A549 (cell line): ENCODE data around the gene ATP8A2. TPM values are rescaled to one million over a fixed set of nuclear protein-coding genes. Genes with fewer than 3 reads are reported as not detected.

ENCODE experiments used
- ATAC-seq, 2 experiments: fragments of 200-7000 bp in 1 of 2; fragments of >200 bp in 1 of 2; cut with Nextera tagmentation in 1 of 2; cut with Tn5 transposase in 1 of 2; 3 replicates each; pipeline versions ENCODE4 v1.8.0 to v1.9.1; 2018 to 2020; ENCODE audit warnings: mild to moderate bottlenecking in 1 of 2, moderate library complexity in 1 of 2
- CTCF ChIA-PET: fragments of 300-600 bp; sonication (Branson Sonifier 250); formaldehyde crosslinking; extraction: SDS; loops from one replicate; lab custom pipeline; 2021; ENCODE audit warnings: antibody characterized with exemption, inconsistent platforms; lab: Yijun Ruan, JAX
- POLR2A ChIA-PET: fragments of 350-600 bp; formaldehyde crosslinking; extraction: SDS; loops from one replicate; lab custom pipeline; 2021; ENCODE audit warnings: antibody characterized with exemption, inconsistent platforms; lab: Yijun Ruan, JAX
- DNase-seq, 2 experiments: peaks; one replicate each; pipeline versions ENCODE4 v3.0.0 to v3.0.0-alpha.2; 2011 to 2016; ENCODE audit warnings: low read depth in 1 of 2, low spot score in 1 of 2
- FAIRE-seq: peaks from 2 replicates; lab custom pipeline; 2011; peaks lifted over from hg19 to GRCh38; lab: Jason Lieb, UNC
- H3K27ac ChIP-seq, 2 experiments: fragments of >200 bp; sonication (Bioruptor Twin); formaldehyde crosslinking; 3 replicates each; pipeline ENCODE4 v1.5.1; 2016 to 2017
- H3K4me1 ChIP-seq: fragments of >200 bp; sonication (Bioruptor Twin); formaldehyde crosslinking; 3 replicates; pipeline ENCODE4 v1.6.1; 2016
- H3K4me2 ChIP-seq: fragments of >200 bp; sonication (Bioruptor Twin); formaldehyde crosslinking; 3 replicates; pipeline ENCODE4 v1.6.1; 2016
- H3K4me3 ChIP-seq: fragments of >200 bp; sonication (Bioruptor Twin); formaldehyde crosslinking; 3 replicates; pipeline ENCODE4 v1.5.1; 2016
- H3K9me3 ChIP-seq: fragments of >200 bp; sonication (Bioruptor Twin); formaldehyde crosslinking; 3 replicates; pipeline ENCODE4 v1.6.1; 2016
- ATOH8 ChIP-seq: fragments of 250-450 bp; sonication (Bioruptor Pico); IDR thresholded peaks from 2 replicates; pipeline ENCODE4 v1.5.0; 2020; ENCODE audit warnings: low read depth, mild to moderate bottlenecking, moderate library complexity
- CBX8 ChIP-seq: fragments of 200-600 bp; sonication (generic); IDR thresholded peaks from 2 replicates; pipeline ENCODE4 v1.6.1; 2016
- CHD4 ChIP-seq: fragments of 200-600 bp; sonication (generic); IDR thresholded peaks from 2 replicates; pipeline ENCODE4 v1.6.1; 2016; ENCODE audit warnings: antibody characterized with exemption, mild to moderate bottlenecking, borderline replicate concordance
- E2F6 ChIP-seq: IDR thresholded peaks from 2 replicates; pipeline ENCODE4 v1.6.1; 2012; ENCODE audit warnings: low read depth, borderline replicate concordance
- ELK1 ChIP-seq: fragments of 150-350 bp; IDR thresholded peaks from 2 replicates; pipeline ENCODE4 v1.6.1; 2014; ENCODE audit warnings: low read depth, mild to moderate bottlenecking, low read length
- EP300 ChIP-seq, 2 experiments: fragments of >200 bp; sonication (Bioruptor Twin); formaldehyde crosslinking; IDR thresholded peaks; 2 replicates in 1 of 2; 3 replicates in 1 of 2; pipeline ENCODE4 v1.6.1; 2016 to 2017
- ESRRA ChIP-seq: fragments of 150-350 bp; IDR thresholded peaks from 2 replicates; pipeline ENCODE4 v1.6.1; 2014; ENCODE audit warnings: mild to moderate bottlenecking, low read length, borderline replicate concordance
- FOSL2 ChIP-seq, 2 experiments: fragments of 450-650 bp in 1 of 2; fragments of >200 bp in 1 of 2; sonication (Bioruptor Twin) in 1 of 2; formaldehyde crosslinking; IDR thresholded peaks; 2 replicates each; pipeline versions ENCODE4 v1.5.0 to v1.6.1; 2016 to 2020; ENCODE audit warnings: mild to moderate bottlenecking in 1 of 2, moderate library complexity in 1 of 2
- GATA3 ChIP-seq: IDR thresholded peaks from 2 replicates; pipeline ENCODE4 v1.6.1; 2012; ENCODE audit warnings: borderline replicate concordance
- HOXA7 ChIP-seq: fragments of 250-450 bp; sonication (Bioruptor Pico); IDR thresholded peaks from 2 replicates; pipeline ENCODE4 v1.5.0; 2020; ENCODE audit warnings: mild to moderate bottlenecking, moderate library complexity
- HOXB13 ChIP-seq: fragments of 250-450 bp; sonication (Bioruptor Pico); IDR thresholded peaks from 2 replicates; pipeline ENCODE4 v1.5.0; 2020; ENCODE audit warnings: low read depth, mild to moderate bottlenecking, moderate library complexity
- HOXB5 ChIP-seq: fragments of 250-450 bp; sonication (Bioruptor Pico); IDR thresholded peaks from 2 replicates; pipeline ENCODE4 v1.5.0; 2020; ENCODE audit warnings: mild to moderate bottlenecking, moderate library complexity
- JUN ChIP-seq, 2 experiments: fragments of >200 bp; sonication (Bioruptor Twin); formaldehyde crosslinking; IDR thresholded peaks; 2 replicates in 1 of 2; 3 replicates in 1 of 2; pipeline ENCODE4 v1.6.1; 2016 to 2017
- JUNB ChIP-seq: fragments of >200 bp; sonication (Bioruptor Twin); formaldehyde crosslinking; IDR thresholded peaks from 2 replicates; pipeline ENCODE4 v1.6.1; 2016
- KDM5A ChIP-seq: fragments of 200-600 bp; sonication (generic); IDR thresholded peaks from 2 replicates; pipeline ENCODE4 v1.6.1; 2016; ENCODE audit warnings: antibody characterized with exemption, mild to moderate bottlenecking
- MAFK ChIP-seq: fragments of 450-650 bp; IDR thresholded peaks from 2 replicates; pipeline ENCODE4 v1.6.1; 2014; ENCODE audit not compliant: partially characterized antibody
- NFE2L2 ChIP-seq: fragments of 150-350 bp; conservative IDR thresholded peaks from 2 replicates; pipeline ENCODE4 v1.6.1; 2014; ENCODE audit warnings: low read length
- NPAS2 ChIP-seq: fragments of 250-450 bp; sonication (Bioruptor Pico); IDR thresholded peaks from 2 replicates; pipeline ENCODE4 v1.8.0; 2022; ENCODE audit warnings: mild to moderate bottlenecking, moderate library complexity, borderline replicate concordance
- PBX3 ChIP-seq: IDR thresholded peaks from 2 replicates; pipeline ENCODE4 v1.6.1; 2012
- PHF8 ChIP-seq: fragments of 200-600 bp; sonication (generic); IDR thresholded peaks from 2 replicates; pipeline ENCODE4 v1.6.1; 2016; ENCODE audit warnings: low read depth, mild to moderate bottlenecking, antibody characterized with exemption, moderate library complexity, borderline replicate concordance
- POLR2A ChIP-seq: IDR thresholded peaks from 2 replicates; pipeline ENCODE4 v1.6.1; 2012; ENCODE audit warnings: mild to moderate bottlenecking, low read length
- POLR2AphosphoS2 ChIP-seq: conservative IDR thresholded peaks from 2 replicates; pipeline ENCODE4 v1.6.1; 2012; ENCODE audit warnings: low read length, improper control_type of control experiment, inconsistent platforms
- RAD21 ChIP-seq, 2 experiments: fragments of >200 bp in 1 of 2; sonication (Bioruptor Twin) in 1 of 2; formaldehyde crosslinking in 1 of 2; IDR thresholded peaks in 1 of 2; conservative IDR thresholded peaks in 1 of 2; 2 replicates in 1 of 2; 3 replicates in 1 of 2; pipeline ENCODE4 v1.6.1; 2012 to 2018; ENCODE audit warnings: inconsistent platforms in 1 of 2
- RFX5 ChIP-seq: fragments of 450-650 bp; IDR thresholded peaks from 2 replicates; pipeline ENCODE4 v1.7.1; 2014; ENCODE audit warnings: antibody characterized with exemption, mild to moderate bottlenecking, moderate library complexity
- SREBF2 ChIP-seq: fragments of 450-650 bp; IDR thresholded peaks from 2 replicates; pipeline ENCODE4 v1.6.1; 2014; ENCODE audit warnings: mild to moderate bottlenecking, moderate library complexity
- USF2 ChIP-seq: fragments of 450-650 bp; IDR thresholded peaks from 2 replicates; pipeline ENCODE4 v1.6.1; 2014; ENCODE audit warnings: antibody characterized with exemption
- ZNF302 ChIP-seq: fragments of 250-450 bp; sonication (Bioruptor Pico); IDR thresholded peaks from 2 replicates; pipeline ENCODE4 v1.9.0; 2021; ENCODE audit warnings: inconsistent platforms, mild to moderate bottlenecking, moderate library complexity
- WGBS: methylation state at CpG from one replicate; pipeline ENCODE4 v1.1.6; 2017; ENCODE audit errors: missing lambda C conversion rate; 5-methylcytosine and 5-hydroxymethylcytosine counted together
- polyA plus RNA-seq, 4 experiments: library from polyadenylated mRNA; depleted of rRNA in 3 of 4; stranded (reverse); fragments of >200 nt; fragmentation: RNase III in 1 of 4; extraction: RNeasy Plus Mini Kit Qiagen cat#74134 plus additional on column Dnase treatment in 1 of 4; gene quantifications; 2 replicates in 3 of 4; 3 replicates in 1 of 4; pipeline ENCODE4 v1.2.3, GENCODE V29; 2011 to 2017

Gene ATP8A2
- polyA plus RNA-seq, 2 of the 4 experiments (the other 2 are of a cell fraction) = 0.03 TPM; not detected in 1

- ChIA-PET CTCF (no interaction called here), POLR2A (no interaction called here)
- no peaks in the 10 kb centered on the region for H3K9me3 ChIP-seq
- 6% methylated on average over 4 of the region's 4 CpGs for WGBS
- DNase-seq (no peak), FAIRE-seq (no peak), ATAC-seq (no peak)
- TF ChIP-seq RFX5 = no peak
- H3K4me1 ChIP-seq = no peaks in the 10 kb centered on the region
- H3K4me3 ChIP-seq = no peak overlapping the region
- H3K27ac ChIP-seq = no peak overlapping the region
- no peak overlapping the region for H3K4me2 ChIP-seq
Observed at GRCh38 chr13:25674371-25674770, 302.6 kb downstream of the ATP8A2 start.

- H3K4me2 ChIP-seq = no peak overlapping the region
- H3K4me3 ChIP-seq = no peak overlapping the region
- H3K9me3 ChIP-seq = no peaks in the 10 kb centered on the region
- ChIA-PET POLR2A (no interaction called here), CTCF (no interaction called here)
- FAIRE-seq (no peak), ATAC-seq (no peak), DNase-seq (no peak)
- no peak for TF ChIP-seq MAFK
- TF ChIP-seq ATOH8 = no peak
- TF ChIP-seq CBX8 = no peak
- no peak for TF ChIP-seq JUN (IDR thresholded peaks at IDR 0.05)
- TF ChIP-seq HOXA7 (CRISPR knock-in tag) = no peak
- TF ChIP-seq EP300 (IDR thresholded peaks at IDR 0.05) = no peak
- 49% methylated on average over 3 of the region's 3 CpGs for WGBS
- H3K27ac ChIP-seq = no peak overlapping the region
- no peaks in the 10 kb centered on the region for H3K4me1 ChIP-seq
Observed at GRCh38 chr13:25675060-25675459, 303.3 kb downstream of the ATP8A2 start.

GRCh38 chr13:25677956-25678355 lies 306.2 kb downstream of the ATP8A2 start:
- FAIRE-seq = no peak
- no peaks in the 10 kb centered on the region for H3K4me1 ChIP-seq
- WGBS = 14% methylated on average over 2 of the region's 2 CpGs
- no peak for TF ChIP-seq NPAS2 (CRISPR knock-in tag)
- no peak for TF ChIP-seq FOSL2 (IDR thresholded peaks at IDR 0.05)
- TF ChIP-seq FOSL2 (CRISPR knock-in tag; IDR thresholded peaks at IDR 0.05) = no peak
- TF ChIP-seq RAD21 (conservative IDR thresholded peaks at IDR 0.05 in 1 of 2, IDR thresholded peaks at IDR 0.05 in 1 of 2) = no peak
- TF ChIP-seq MAFK = no peak
- TF ChIP-seq SREBF2 = no peak
- TF ChIP-seq ATOH8 = no peak
- TF ChIP-seq POLR2A = no peak
- TF ChIP-seq JUN (IDR thresholded peaks at IDR 0.05) = no peak
- no peak for TF ChIP-seq POLR2AphosphoS2
- no peak for TF ChIP-seq USF2
- no peak for TF ChIP-seq E2F6
- TF ChIP-seq ESRRA = no peak
- no peak for TF ChIP-seq HOXB5 (CRISPR knock-in tag)
- TF ChIP-seq NFE2L2 = no peak
- no peak overlapping the region for H3K4me3 ChIP-seq
- ChIA-PET POLR2A (no interaction called here), CTCF (no interaction called here)
- no peak for DNase-seq
- no peak overlapping the region for H3K4me2 ChIP-seq
- no peak overlapping the region for H3K27ac ChIP-seq
- no peak for ATAC-seq
- H3K9me3 ChIP-seq = no peaks in the 10 kb centered on the region

- no peak for ATAC-seq
- no peak for DNase-seq
- Histone ChIP-seq H3K4me3 (no peak overlapping the region), H3K27ac (no peak overlapping the region), H3K4me1 (no peaks in the 10 kb centered on the region), H3K4me2 (no peak overlapping the region), H3K9me3 (no peaks in the 10 kb centered on the region)
- ChIA-PET CTCF (no interaction called here), POLR2A (no interaction called here)
- FAIRE-seq = no peak
- 0% methylated on average over 2 of the region's 2 CpGs for WGBS
- no peak for TF ChIP-seq EP300 (IDR thresholded peaks at IDR 0.05)
- no peak for TF ChIP-seq JUN (IDR thresholded peaks at IDR 0.05)
- no peak for TF ChIP-seq ZNF302 (CRISPR knock-in tag)
- no peak for TF ChIP-seq ELK1
- TF ChIP-seq PBX3 = no peak
- TF ChIP-seq KDM5A = no peak
- no peak for TF ChIP-seq CHD4
- TF ChIP-seq HOXB13 (CRISPR knock-in tag) = no peak
- TF ChIP-seq PHF8 = no peak
- TF ChIP-seq NPAS2 (CRISPR knock-in tag) = no peak
- TF ChIP-seq NFE2L2 = no peak
- no peak for TF ChIP-seq MAFK
- no peak for TF ChIP-seq GATA3
- no peak for TF ChIP-seq JUNB
- TF ChIP-seq POLR2AphosphoS2 = no peak
Observed at GRCh38 chr13:25678398-25678797, 306.6 kb downstream of the ATP8A2 start.
